ENCODE results near the gene BICD2. TPM values are rescaled to one million over a fixed set of nuclear protein-coding genes. Genes with fewer than 3 reads are reported as not detected.
A peak's percentile ranks its signal among the peaks of the same experiment; 100 is the strongest.

Gene BICD2
- polyA plus RNA-seq, 3 donors, result 13.8 to 29.4 (median 25.6) TPM

DNA sequence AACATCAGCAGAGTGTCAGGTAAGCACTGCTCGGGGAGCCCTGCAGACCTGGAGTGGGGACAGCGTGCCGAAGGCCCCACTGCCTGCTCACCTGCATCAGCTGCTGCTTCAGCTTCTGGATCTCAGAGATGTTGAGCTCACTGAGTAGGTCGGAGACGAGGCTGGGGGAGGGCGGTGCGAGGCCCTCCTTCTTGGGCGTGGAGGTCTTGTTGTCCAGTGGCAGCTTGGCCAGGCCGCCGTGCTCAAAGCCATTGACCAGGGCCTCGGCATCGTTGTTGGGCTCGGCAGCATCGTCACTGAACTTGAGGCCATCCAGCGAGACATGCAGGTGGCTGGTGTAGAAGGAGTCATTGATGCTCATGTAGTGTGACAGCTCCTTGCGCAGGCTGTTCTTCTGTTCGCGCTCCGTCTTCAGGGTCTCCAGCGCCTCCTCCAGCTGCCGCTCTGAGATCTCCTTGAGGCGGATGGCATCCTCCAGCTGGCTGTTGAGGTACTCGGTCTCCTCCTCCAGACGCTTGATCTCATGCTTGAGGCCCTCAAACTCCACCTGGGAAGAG is 44.3 kb downstream of the BICD2 start:
- H3K79me2 ChIP-seq (ENCODE audit: insufficient read depth, low read length), result peaks cover 16% of the 10 kb centered on the region
- H3K4me3 ChIP-seq (replicated peaks in 1 of 3; ENCODE audit: low read depth in 2 of 3, low read length in 3 of 3), result no peak overlapping the region
- peaks cover 0 to 4% (median 0%) of the 10 kb centered on the region in 3 donors for H3K27me3 Mint-ChIP-seq (ENCODE audit: low read depth in 3 of 3)
- no peaks in the 10 kb centered on the region for H3K9me3 ChIP-seq (replicated peaks in 1 of 2; ENCODE audit: control insufficient read depth in 1 of 2, insufficient read depth in 1 of 2, low read length in 2 of 2)
- intact Hi-C loops (cut with micrococcal nuclease), result no loop called here
- peaks cover 12 to 15% of the 10 kb centered on the region in 2 donors for H3K4me1 ChIP-seq (ENCODE audit: control insufficient read depth in 1 of 2, insufficient read depth in 2 of 2, low read length in 2 of 2)
- no peaks in the 10 kb centered on the region for H3K27me3 ChIP-seq (ENCODE audit: control insufficient read depth in 2 of 2, insufficient read depth in 2 of 2, low read length in 2 of 2)
- H3K4me2 ChIP-seq (replicated peaks; ENCODE audit: extremely low read depth, low read length, poor library complexity, severe bottlenecking), result no peak overlapping the region
- H2AFZ ChIP-seq (ENCODE audit: insufficient read depth, low read depth, low read length, poor library complexity, severe bottlenecking), result no peak overlapping the region
- peaks cover 24% of the 10 kb centered on the region for H3K4me1 Mint-ChIP-seq
- H4K20me1 ChIP-seq (ENCODE audit: insufficient read depth, low read length), result peaks cover 96% of the 10 kb centered on the region
- TF ChIP-seq, protein P1, sequence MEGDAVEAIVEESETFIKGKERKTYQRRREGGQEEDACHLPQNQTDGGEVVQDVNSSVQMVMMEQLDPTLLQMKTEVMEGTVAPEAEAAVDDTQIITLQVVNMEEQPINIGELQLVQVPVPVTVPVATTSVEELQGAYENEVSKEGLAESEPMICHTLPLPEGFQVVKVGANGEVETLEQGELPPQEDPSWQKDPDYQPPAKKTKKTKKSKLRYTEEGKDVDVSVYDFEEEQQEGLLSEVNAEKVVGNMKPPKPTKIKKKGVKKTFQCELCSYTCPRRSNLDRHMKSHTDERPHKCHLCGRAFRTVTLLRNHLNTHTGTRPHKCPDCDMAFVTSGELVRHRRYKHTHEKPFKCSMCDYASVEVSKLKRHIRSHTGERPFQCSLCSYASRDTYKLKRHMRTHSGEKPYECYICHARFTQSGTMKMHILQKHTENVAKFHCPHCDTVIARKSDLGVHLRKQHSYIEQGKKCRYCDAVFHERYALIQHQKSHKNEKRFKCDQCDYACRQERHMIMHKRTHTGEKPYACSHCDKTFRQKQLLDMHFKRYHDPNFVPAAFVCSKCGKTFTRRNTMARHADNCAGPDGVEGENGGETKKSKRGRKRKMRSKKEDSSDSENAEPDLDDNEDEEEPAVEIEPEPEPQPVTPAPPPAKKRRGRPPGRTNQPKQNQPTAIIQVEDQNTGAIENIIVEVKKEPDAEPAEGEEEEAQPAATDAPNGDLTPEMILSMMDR (IDR thresholded peaks at IDR 0.05), result no peak
- peaks cover 88 to 100% of the 10 kb centered on the region in 2 donors for H3K36me3 ChIP-seq (replicated peaks in 1 of 2; ENCODE audit: control insufficient read depth in 1 of 2, insufficient read depth in 2 of 2, low read length in 2 of 2)
- WGBS (ENCODE audit: insufficient coverage), result 97% methylated on average over 22 of the region's 24 CpGs
- H3K36me3 Mint-ChIP-seq, result peaks cover 65 to 91% of the 10 kb centered on the region in 2 donors
- no peak overlapping the region for H3K27ac ChIP-seq (ENCODE audit: low read depth in 1 of 2, low read length in 2 of 2)
- peak overlapping the region in 1 of 7 donors; percentile 30 for H3K27ac Mint-ChIP-seq
- no peak for DNase-seq
- no peak overlapping the region for H3K4me3 Mint-ChIP-seq
- H3K9ac ChIP-seq (ENCODE audit: insufficient read depth, low read length, poor library complexity, severe bottlenecking), result no peak overlapping the region
- no peaks in the 10 kb centered on the region for H3K9me3 Mint-ChIP-seq

DNA sequence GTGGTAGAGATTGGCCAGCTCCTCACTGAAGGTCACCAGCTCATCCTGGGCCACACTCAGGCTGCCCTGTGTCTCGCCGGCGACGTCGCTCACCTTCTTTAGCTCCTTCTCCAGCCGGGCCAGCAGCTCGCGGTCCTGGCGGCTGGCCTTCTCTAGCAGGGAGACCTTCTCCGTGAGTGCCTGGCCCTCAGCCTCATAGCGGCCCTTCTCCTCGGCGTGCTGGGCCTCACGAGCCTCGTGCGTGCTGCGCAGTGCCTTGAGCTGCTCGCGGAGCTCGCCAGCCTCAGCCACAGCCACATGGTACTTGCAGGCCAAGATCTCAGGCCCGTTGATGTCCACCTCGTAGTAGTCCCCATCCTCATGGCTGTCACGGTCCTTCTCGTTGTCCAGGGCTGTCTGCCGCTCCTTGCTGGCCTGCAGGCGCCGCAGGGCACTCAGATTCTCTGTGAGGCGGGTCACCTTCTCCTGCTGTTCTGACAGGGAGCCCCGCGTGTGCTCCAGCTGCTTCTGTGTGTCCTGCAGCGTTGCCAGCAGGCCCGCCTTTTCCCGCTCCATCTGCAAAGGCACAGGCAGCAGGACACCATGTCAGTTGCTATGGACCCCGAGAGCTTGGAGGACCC is 45.5 kb downstream of the BICD2 start:
- Mint-ChIP-seq H3K36me3 (peaks cover 75 to 92% of the 10 kb centered on the region in 2 donors), H3K27ac (peak overlapping the region in 4 of 7 donors; percentile 3 to 56 (median 43)), H3K4me3 (no peak overlapping the region), H3K27me3 (ENCODE audit: low read depth in 3 of 3) (peaks cover 0 to 4% (median 0%) of the 10 kb centered on the region in 3 donors), H3K4me1 (peaks cover 24% of the 10 kb centered on the region), H3K9me3 (no peaks in the 10 kb centered on the region)
- Histone ChIP-seq H3K4me2 (replicated peaks; ENCODE audit: extremely low read depth, low read length, poor library complexity, severe bottlenecking) (no peak overlapping the region), H4K20me1 (ENCODE audit: insufficient read depth, low read length) (peaks cover 95% of the 10 kb centered on the region), H3K9me3 (replicated peaks in 1 of 2; ENCODE audit: control insufficient read depth in 1 of 2, insufficient read depth in 1 of 2, low read length in 2 of 2) (no peaks in the 10 kb centered on the region), H3K27ac (ENCODE audit: low read depth in 1 of 2, low read length in 2 of 2) (no peak overlapping the region), H3K79me2 (ENCODE audit: insufficient read depth, low read length) (peaks cover 6% of the 10 kb centered on the region), H3K4me3 (replicated peaks in 1 of 3; ENCODE audit: low read depth in 2 of 3, low read length in 3 of 3) (no peak overlapping the region), H3K36me3 (replicated peaks in 1 of 2; ENCODE audit: control insufficient read depth in 1 of 2, insufficient read depth in 2 of 2, low read length in 2 of 2) (peaks cover 90 to 100% of the 10 kb centered on the region in 2 donors), H3K27me3 (ENCODE audit: control insufficient read depth in 2 of 2, insufficient read depth in 2 of 2, low read length in 2 of 2) (no peaks in the 10 kb centered on the region), H2AFZ (ENCODE audit: insufficient read depth, low read depth, low read length, poor library complexity, severe bottlenecking) (no peak overlapping the region), H3K4me1 (ENCODE audit: control insufficient read depth in 1 of 2, insufficient read depth in 2 of 2, low read length in 2 of 2) (peaks cover 12 to 15% of the 10 kb centered on the region in 2 donors), H3K9ac (ENCODE audit: insufficient read depth, low read length, poor library complexity, severe bottlenecking) (no peak overlapping the region)
- intact Hi-C loops (cut with micrococcal nuclease), result no loop called here
- no peak for DNase-seq
- WGBS (ENCODE audit: insufficient coverage), result 98% methylated on average over 33 of the region's 34 CpGs
- TF ChIP-seq, protein P1 (IDR thresholded peaks at IDR 0.05), result no peak
